ENCODE results near the gene PSMA8. TPM values are rescaled to one million over a fixed set of nuclear protein-coding genes. Genes with fewer than 3 reads are reported as not detected.
"Not testable (repeated sequence)": the region's sequence is repeated elsewhere in the genome, so short reads cannot be mapped to it uniquely, and the experiment has no call there.

PSMA8 gene
- total RNA-seq, 1 donor from 2014 or later = 0.29 TPM

- Mint-ChIP-seq H3K4me1 (ENCODE audit: low read depth) (no peaks in the 10 kb centered on the region), H3K36me3 (ENCODE audit: insufficient read depth) (no peaks in the 10 kb centered on the region), H3K27me3 (no peaks in the 10 kb centered on the region), H3K27ac (no peak overlapping the region), H3K9me3 (ENCODE audit: low read depth) (peaks cover 9% of the 10 kb centered on the region), H3K4me3 (ENCODE audit: low read depth) (no peak overlapping the region)
- no peak for DNase-seq (ENCODE audit: low spot score, unreplicated experiment)
- no peak for TF ChIP-seq CTCF (IDR thresholded peaks at IDR 0.05; ENCODE audit: unreplicated experiment)
These were observed 56.8 kb downstream of the PSMA8 start for GRCh38 chr18:26190506-26190905.

GRCh38 chr18:26192233-26192632, 58.6 kb downstream of the PSMA8 start:
- no peak for TF ChIP-seq CTCF (IDR thresholded peaks at IDR 0.05; ENCODE audit: unreplicated experiment)
- Mint-ChIP-seq H3K9me3 (ENCODE audit: low read depth) (peaks cover 9% of the 10 kb centered on the region), H3K27ac (no peak overlapping the region), H3K4me1 (ENCODE audit: low read depth) (no peaks in the 10 kb centered on the region), H3K27me3 (no peaks in the 10 kb centered on the region), H3K4me3 (ENCODE audit: low read depth) (no peak overlapping the region), H3K36me3 (ENCODE audit: insufficient read depth) (no peaks in the 10 kb centered on the region)
- no peak for DNase-seq (ENCODE audit: low spot score, unreplicated experiment)

GRCh38 chr18:26196605-26197004, 62.9 kb downstream of the PSMA8 start:
- no peak for TF ChIP-seq CTCF (IDR thresholded peaks at IDR 0.05; ENCODE audit: unreplicated experiment)
- H3K27me3 Mint-ChIP-seq = no peaks in the 10 kb centered on the region
- H3K4me1 Mint-ChIP-seq (ENCODE audit: low read depth) = peaks cover 3% of the 10 kb centered on the region
- no peaks in the 10 kb centered on the region for H3K36me3 Mint-ChIP-seq (ENCODE audit: insufficient read depth)
- no peak overlapping the region for H3K27ac Mint-ChIP-seq
- peaks cover 3% of the 10 kb centered on the region for H3K9me3 Mint-ChIP-seq (ENCODE audit: low read depth)
- H3K4me3 Mint-ChIP-seq (ENCODE audit: low read depth) = no peak overlapping the region
- DNase-seq (ENCODE audit: low spot score, unreplicated experiment) = no peak

GRCh38 chr18:26202001-26202400, 68.3 kb downstream of the PSMA8 start:
- H3K4me3 Mint-ChIP-seq (ENCODE audit: low read depth); H3K27me3 Mint-ChIP-seq; H3K36me3 Mint-ChIP-seq (ENCODE audit: insufficient read depth); H3K9me3 Mint-ChIP-seq (ENCODE audit: low read depth); DNase-seq (ENCODE audit: low spot score, unreplicated experiment); H3K27ac Mint-ChIP-seq; H3K4me1 Mint-ChIP-seq (ENCODE audit: low read depth): not testable (repeated sequence)

GRCh38 chr18:26205318-26205717, 71.6 kb downstream of the PSMA8 start:
- DNase-seq (ENCODE audit: low spot score, unreplicated experiment) = no peak
- H3K27me3 Mint-ChIP-seq = peaks cover 7% of the 10 kb centered on the region
- H3K9me3 Mint-ChIP-seq (ENCODE audit: low read depth) = peaks cover 3% of the 10 kb centered on the region
- no peaks in the 10 kb centered on the region for H3K4me1 Mint-ChIP-seq (ENCODE audit: low read depth)
- H3K36me3 Mint-ChIP-seq (ENCODE audit: insufficient read depth) = no peaks in the 10 kb centered on the region
- H3K27ac Mint-ChIP-seq = no peak overlapping the region
- H3K4me3 Mint-ChIP-seq (ENCODE audit: low read depth) = no peak overlapping the region
- no peak for TF ChIP-seq CTCF (IDR thresholded peaks at IDR 0.05; ENCODE audit: unreplicated experiment)

- peaks cover 7% of the 10 kb centered on the region for H3K27me3 Mint-ChIP-seq
These were observed 72.8 kb downstream of the PSMA8 start for GRCh38 chr18:26206488-26206887.

More at GRCh38 chr18:26206488-26206887, 72.8 kb downstream of the PSMA8 start:
- TF ChIP-seq CTCF (IDR thresholded peaks at IDR 0.05; ENCODE audit: unreplicated experiment) = no peak
- DNase-seq (ENCODE audit: low spot score, unreplicated experiment) = no peak
- Mint-ChIP-seq H3K4me1 (ENCODE audit: low read depth) (no peaks in the 10 kb centered on the region), H3K27ac (no peak overlapping the region), H3K36me3 (ENCODE audit: insufficient read depth) (no peaks in the 10 kb centered on the region), H3K9me3 (ENCODE audit: low read depth) (no peaks in the 10 kb centered on the region), H3K4me3 (ENCODE audit: low read depth) (no peak overlapping the region)

All from progenitor cell of endocrine pancreas (in vitro differentiated cells).